NCI-H524 (cell line): Measurements from ENCODE around the gene KIAA1191.

ENCODE experiments used
- DNase-seq, 2 experiments: peaks; one replicate each; lab custom pipeline; 2025; lab: John Stamatoyannopoulos, UW

KIAA1191 gene

GRCh38 chr5:176389135-176390123 is 27.9 kb upstream of the KIAA1191 start:
- peak in 1 of 2 experiments; percentile 57 for DNase-seq

DNA sequence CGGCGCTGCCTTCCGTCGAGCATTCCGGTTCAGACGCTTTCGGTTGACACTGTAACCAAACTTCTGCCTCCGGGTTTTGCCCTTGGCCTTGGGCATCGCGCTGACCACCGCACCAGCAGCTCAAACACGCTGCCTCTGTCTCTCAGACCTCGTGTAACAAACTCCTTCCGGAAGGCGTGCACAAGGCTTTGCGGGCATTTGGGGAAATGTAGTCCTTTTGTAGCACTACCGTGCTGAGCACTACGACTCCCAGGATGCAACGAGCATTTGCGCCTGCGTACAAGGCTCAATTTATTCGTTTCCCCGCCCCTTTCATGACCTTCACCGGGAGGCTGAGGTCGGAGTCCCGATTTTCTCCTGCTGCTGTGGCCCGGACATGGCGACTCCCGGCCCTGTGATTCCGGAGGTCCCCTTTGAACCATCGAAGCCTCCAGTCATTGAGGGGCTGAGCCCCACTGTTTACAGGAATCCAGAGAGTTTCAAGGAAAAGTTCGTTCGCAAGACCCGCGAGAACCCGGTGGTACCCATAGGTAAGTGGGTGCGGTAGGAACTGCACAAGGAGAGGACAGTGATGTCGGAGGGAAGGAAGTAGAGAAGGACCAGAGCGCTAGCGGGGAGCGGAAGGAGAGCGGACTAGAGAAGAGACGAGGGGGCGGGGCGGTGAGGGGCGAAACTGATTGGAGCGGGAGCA is 27.0 kb upstream of the KIAA1191 start, which contains the start of the genes HIGD2A and NOP16:
Gene HIGD2A, plus strand, starts transcription at position 308 of the 691 bp plus-strand sequence. Its CDS starts 69 bp downstream, at position 377.
Gene NOP16, minus strand, starts transcription at position 155 of the 691 bp plus-strand sequence. Its CDS starts 59 bp downstream, at position 96.
- DNase-seq = peak; percentile 98

DNA sequence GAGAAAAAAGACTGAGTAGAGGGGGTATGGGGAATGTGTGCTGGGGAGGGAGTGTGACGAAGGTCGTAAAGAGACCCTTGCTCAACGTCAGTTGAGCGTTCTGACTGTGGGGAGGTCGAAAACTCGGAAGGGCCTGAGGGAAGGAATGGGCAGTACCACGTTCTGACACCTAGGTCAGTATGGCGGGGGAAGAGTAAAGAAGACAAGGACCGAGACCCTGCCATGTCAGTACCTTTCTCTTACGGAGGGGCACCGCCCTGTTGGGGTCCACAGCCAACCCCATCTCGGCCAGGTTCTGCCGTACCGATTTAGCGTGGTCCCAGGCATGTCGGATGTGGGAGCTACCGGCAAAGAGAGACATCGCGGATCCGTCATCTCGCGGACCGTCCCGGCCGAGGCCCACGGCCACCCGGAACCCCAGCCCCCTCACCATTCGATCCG is 26.5 kb upstream of the KIAA1191 start:
- DNase-seq = peak; percentile 6 to 34

GRCh38 chr5:176387384-176387925 is 25.9 kb upstream of the KIAA1191 start:
- DNase-seq = no peak

GRCh38 chr5:176386491-176386890 is 24.9 kb upstream of the KIAA1191 start:
- no peak for DNase-seq

DNA sequence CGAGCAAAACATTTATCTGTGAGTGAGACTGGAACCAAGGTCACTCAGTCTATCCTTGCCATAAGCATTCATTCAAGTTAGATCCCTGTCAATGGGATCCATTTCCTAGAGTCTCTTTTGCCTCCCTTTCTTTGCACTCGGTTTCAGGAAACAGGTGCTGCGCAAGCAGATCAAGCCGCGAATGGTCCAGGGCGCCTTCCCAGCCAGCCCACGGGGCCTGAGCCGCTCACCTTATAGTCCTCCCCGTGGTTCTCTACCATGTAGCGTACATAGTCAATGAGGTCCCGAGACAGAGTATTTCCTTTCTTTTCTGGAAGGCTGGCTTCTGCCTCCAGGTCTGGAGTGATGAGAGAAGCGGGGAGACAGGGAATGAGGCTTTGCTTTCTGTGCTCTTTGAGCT is 23.4 kb upstream of the KIAA1191 start:
- DNase-seq = no peak

DNA sequence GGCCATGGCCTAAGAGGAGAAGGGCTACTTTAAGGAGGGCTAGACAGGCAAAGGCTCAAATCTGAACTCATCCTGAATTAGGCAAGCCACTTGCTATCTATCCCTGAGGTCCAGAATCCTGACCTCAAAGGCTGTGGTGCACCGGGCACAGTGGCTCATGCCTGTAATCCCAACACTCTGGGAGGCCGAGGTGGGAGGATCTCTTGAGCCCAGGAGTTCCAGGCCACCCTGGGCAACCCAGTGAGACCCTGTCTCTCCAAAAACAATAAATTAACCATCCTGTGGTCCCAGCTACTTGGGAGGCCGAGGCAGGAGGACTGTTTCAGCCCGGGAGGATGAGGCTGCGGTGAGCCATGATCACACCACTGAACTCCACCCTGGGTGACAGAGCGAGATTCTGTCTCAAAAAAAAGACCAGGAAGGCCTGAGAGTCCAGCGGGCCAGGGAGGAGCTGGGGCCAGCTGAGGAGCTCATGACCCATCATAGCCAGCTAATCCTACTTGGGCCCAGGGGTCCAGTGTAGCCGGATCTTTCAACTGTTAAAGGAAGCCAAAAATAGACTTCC is 22.9 kb upstream of the KIAA1191 start:
- no peak for DNase-seq

DNA sequence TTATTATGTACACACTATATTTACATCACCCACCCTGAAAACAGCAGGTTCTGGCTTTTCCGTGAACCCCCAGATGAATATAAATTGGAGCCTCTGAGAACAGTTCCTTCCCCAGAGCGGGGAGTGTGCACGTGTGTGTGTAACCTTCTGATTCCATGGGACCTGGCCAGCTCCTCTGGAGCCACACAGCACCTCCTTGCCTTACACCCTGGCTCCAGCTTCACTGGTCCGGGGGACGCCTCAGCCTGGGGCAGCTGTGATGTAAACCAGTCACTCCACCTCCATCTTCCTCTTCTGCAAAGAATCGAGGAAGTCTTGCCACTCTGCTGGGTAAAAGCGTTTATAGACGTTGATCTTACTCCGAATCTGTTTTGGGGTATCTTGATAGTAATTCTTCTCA is 22.4 kb upstream of the KIAA1191 start:
- DNase-seq = no peak

DNA sequence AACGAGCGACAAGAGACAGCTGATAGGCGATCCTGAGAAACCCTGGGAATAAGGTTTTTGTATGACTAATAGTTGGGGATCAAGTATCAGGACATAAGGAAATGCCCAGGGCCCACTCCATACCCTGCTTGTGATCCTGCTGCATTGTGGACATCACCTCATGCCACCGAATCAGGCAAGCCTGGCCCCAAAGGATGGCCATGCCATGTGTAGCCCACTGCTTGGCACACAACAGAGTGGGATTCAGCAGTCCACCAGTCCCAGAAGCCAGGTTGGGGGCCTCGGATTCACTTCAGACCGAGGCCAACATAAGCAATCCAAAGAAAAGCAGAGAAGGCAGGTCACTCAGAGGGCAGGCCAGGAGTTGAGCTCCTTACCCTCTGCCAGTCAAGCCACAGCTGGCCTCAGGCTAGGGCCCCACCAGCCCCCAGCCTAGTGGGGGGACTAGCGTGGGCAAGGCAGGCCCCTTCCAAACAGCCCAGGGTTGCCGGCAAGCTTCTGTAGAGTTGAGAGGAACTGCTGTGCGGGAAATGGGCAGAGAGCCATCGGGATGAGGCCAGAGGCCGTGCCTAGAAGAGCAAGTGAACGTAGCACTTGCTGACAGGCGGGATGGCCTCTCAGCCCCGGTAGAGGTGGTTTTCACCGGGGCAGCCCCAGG is 21.8 kb upstream of the KIAA1191 start:
- no peak for DNase-seq

DNA sequence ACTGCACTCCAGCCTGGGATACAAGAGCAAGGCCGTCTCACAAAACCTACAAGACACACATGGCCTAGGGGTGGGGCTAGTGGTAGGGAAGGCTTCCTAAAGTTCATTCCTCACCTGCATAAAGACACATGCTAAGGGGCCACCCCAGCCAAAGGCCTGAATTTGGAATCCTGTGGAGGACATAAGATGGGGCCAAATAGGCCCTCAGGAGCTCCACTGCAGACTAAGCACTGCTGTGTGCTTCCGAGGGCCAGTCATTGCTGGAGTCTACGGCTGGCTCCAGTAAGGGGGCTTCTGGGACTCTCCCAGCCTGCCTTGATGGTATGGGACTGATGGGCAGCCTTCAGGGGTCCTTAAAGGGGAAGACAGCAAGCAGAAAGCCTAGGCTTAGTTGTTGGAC is 21.2 kb upstream of the KIAA1191 start:
- DNase-seq = no peak

GRCh38 chr5:176381979-176382378 is 20.4 kb upstream of the KIAA1191 start:
- no peak for DNase-seq

- no peak for DNase-seq
Observed at GRCh38 chr5:176381423-176381822, 19.9 kb upstream of the KIAA1191 start.

DNA sequence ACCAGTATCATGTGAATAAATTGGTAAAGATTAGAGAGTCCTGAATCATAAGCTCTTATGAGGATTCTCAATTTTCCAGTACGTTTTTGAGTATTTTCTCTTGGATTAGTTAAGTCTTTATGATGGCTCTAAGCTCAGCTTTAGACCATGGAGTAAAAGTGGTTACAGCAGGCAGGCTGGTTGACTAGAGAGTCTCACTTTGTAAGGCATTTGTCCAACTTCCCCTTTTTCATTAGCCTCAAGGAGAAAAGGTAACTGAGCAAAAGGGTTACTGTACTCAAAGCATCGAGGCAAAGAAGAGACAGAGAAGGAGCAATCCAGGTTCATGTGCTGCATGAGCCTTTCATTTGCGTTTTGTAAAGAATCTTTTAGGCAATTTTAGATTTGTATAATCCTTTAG is 18.3 kb upstream of the KIAA1191 start:
- no peak for DNase-seq

- no peak for DNase-seq
Observed at GRCh38 chr5:176373100-176373818, 11.7 kb upstream of the KIAA1191 start.

- no peak for DNase-seq
Observed at GRCh38 chr5:176371621-176372539, 10.3 kb upstream of the KIAA1191 start.

DNA sequence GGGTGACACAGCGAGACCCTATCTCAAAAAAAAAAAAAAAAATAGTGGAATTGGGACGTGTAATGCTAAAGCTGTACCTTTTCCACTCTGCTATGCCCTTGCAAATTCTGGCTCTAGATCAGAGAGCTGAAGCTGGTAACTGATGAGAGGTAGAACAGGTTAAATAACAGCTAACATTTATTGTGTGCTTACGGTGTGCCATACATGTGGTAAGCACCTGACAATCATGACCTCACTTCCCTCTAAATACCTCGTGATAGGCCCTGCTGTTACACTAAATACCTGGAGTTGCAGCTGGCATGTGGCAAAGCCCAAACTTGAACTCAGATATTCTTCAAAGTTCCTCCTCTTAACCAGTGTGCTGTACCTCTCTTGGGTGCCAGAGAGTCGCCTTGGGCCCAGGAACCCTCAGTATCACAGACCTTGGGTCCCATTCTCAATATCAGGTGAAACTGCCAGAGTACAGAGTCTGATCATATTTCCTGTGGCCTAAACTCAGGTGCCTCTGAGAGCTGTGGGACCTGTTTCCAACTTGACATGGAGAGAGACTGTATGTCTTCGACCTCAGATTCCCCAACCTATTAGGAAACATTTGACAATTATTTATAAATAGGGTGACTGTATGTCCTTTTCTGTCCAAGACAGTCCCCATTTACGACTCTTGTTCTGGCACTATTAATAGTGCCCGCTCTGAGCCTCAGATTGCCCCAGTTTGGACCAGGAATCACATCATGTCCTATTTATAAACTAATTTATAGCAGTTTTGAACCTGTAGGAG is 8.6 kb upstream of the KIAA1191 start:
- no peak for DNase-seq

DNA sequence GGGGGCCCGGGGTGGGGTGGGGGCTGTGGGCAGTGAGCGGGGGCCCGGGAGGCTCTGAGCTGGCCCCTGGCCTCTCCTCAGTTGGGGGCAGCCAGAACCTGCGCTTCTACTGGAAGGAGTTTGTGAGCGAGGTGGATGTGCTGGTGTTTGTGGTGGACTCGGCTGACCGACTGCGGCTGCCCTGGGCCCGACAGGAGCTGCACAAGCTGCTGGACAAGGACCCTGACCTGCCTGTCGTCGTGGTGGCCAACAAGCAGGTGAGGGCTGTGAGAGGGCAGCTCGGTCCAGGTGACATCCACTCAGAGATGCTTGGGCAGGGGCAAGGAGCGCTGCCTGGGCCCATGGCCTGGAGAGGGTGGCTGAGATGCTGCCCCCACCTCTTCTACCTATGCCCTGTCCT is 7.2 kb upstream of the KIAA1191 start:
- DNase-seq = no peak

DNA sequence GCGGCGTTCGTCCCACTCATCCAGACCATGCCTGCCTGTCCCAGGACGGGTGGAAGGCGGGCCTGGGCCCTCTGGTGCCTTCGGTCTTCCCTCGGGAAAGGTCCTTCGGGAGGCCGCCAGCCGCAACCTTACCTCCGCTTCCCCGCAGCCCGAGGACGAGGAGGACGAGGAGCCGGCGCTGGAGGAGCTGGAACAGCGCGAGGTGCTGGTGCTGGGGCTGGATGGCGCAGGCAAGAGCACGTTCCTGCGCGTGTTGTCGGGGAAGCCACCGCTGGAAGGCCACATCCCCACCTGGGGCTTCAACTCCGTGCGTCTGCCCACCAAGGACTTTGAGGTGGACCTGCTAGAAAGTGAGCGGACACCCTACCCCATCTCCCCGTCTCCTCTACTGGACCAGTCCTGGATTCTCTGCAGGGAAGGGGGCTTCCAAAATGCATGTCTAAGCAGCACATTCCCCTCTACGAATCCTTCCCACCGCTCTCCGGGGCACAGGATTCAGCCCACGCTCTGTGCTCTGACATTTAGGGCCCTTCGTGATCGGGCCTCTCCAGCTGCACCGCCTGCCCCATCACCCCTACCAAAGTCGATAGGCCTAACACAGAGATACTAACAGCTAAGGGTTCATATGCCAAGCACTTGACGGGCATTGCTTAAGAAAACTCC is 4.8 kb upstream of the KIAA1191 start:
- DNase-seq = no peak
